GM10248 (cell line): Measurements from ENCODE around the gene UNC93A.

Experiments
- CTCF ChIA-PET: fragments of 300-600 bp; sonication (Branson Sonifier 250); formaldehyde crosslinking; extraction: SDS; loops from one replicate; lab custom pipeline; 2021; ENCODE audit warnings: antibody characterized with exemption; lab: Yijun Ruan, JAX
- POLR2A ChIA-PET: fragments of 350-650 bp; sonication (Branson Sonifier 250); formaldehyde crosslinking; extraction: SDS; loops from one replicate; lab custom pipeline; 2020; ENCODE audit warnings: antibody characterized with exemption; lab: Yijun Ruan, JAX
- DNase-seq: peaks from one replicate; pipeline ENCODE4 v3.0.0; 2012; ENCODE audit errors: extremely low spot score
- TF ChIP-seq, protein P1 (sequence below): IDR thresholded peaks from 2 replicates; pipeline ENCODE4 v1.5.1; 2012; ENCODE audit warnings: mild to moderate bottlenecking, low read depth; ENCODE audit errors: extremely low read depth, missing control alignments, control extremely low read depth

UNC93A gene

DNA sequence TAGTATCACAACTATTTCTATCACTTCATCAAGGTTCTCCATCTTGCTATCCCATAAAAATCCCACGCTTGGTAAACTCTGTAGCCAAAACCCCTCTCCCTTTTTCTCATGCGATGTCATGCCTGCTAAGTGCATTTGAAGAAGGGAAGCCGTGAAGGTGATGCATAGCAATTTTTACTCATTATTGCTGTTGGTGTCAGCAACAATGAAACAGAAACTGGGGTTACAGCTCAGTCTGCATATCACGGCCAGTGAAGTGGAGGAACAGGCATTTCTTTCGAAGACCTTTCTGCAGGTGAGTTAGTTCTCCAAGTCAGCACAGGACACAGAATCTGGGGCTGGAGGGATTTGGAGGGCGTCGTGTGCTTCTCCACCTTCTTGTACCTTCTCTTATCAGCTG is 5.8 kb downstream of the UNC93A start:
- ChIA-PET POLR2A (no interaction called here), CTCF (interaction anchor here (1.4 kb wide), 1 partner anchor 11 kb away, joined by 4 read pairs; no protein-coding TSS in a partner anchor)
- TF ChIP-seq, protein P1, sequence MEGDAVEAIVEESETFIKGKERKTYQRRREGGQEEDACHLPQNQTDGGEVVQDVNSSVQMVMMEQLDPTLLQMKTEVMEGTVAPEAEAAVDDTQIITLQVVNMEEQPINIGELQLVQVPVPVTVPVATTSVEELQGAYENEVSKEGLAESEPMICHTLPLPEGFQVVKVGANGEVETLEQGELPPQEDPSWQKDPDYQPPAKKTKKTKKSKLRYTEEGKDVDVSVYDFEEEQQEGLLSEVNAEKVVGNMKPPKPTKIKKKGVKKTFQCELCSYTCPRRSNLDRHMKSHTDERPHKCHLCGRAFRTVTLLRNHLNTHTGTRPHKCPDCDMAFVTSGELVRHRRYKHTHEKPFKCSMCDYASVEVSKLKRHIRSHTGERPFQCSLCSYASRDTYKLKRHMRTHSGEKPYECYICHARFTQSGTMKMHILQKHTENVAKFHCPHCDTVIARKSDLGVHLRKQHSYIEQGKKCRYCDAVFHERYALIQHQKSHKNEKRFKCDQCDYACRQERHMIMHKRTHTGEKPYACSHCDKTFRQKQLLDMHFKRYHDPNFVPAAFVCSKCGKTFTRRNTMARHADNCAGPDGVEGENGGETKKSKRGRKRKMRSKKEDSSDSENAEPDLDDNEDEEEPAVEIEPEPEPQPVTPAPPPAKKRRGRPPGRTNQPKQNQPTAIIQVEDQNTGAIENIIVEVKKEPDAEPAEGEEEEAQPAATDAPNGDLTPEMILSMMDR, result no peak
- DNase-seq, result no peak

DNA sequence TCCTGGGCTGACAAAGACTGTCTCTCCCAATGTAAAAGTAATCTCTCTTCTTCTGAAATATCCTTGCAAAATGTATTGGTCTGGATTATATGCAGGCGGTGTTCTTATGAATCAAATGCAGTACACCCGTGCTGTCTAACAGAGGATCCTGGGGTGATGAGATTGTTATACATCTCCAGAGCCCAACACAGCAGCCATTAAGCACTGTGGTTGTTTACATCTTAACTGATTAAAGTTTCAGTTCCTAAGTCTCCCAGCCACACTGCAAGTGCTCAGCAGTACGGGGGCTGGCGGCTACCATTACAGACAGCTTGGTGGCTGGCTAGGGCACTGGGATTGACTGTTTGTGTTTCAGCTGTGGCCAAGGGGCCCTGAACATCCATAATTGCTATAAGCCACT is 7.0 kb downstream of the UNC93A start:
- DNase-seq, result no peak
- CTCF ChIA-PET, result no interaction called here
- POLR2A ChIA-PET, result no interaction called here
- TF ChIP-seq, protein P1, result no peak

DNA sequence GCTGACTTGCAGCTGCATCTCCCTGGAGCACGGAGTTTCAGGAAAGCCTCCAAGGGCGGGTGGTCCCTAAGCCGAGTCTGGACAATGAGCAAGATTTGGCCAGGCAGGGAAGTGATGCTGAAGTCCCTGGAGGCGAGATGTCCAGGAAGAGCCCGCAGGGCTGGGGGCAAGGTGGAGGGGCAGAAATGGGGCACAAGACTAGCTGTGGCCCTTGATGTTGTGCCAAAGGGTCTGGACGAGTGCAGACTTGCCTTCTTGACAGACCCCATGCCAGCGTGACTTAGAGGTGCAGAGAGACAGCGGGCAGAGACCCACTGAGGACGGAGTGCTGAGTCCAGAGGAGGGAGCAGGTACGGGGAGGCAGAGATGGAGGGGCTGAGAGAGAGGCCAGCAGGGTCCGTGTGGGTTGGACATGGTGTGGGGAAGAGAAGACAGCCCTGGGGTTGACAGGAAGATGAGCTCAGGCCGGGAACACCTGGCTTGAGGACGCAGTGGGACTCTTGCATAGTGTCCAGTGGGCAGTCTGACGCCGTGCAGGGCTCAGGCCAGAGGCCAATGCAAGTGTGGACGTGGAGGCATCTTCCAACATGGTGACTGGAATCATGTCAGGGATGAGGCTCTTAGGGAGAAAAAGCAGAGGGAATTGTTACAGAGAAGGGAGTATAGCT is 8.7 kb downstream of the UNC93A start:
- DNase-seq, result no peak
- CTCF ChIA-PET, result interaction anchor here (0.9 to 1.2 kb wide), 3 partner anchors 10 to 51 kb away, joined by 3 read pairs; no protein-coding TSS in a partner anchor
- POLR2A ChIA-PET, result no interaction called here
- TF ChIP-seq, protein P1, result no peak

DNA sequence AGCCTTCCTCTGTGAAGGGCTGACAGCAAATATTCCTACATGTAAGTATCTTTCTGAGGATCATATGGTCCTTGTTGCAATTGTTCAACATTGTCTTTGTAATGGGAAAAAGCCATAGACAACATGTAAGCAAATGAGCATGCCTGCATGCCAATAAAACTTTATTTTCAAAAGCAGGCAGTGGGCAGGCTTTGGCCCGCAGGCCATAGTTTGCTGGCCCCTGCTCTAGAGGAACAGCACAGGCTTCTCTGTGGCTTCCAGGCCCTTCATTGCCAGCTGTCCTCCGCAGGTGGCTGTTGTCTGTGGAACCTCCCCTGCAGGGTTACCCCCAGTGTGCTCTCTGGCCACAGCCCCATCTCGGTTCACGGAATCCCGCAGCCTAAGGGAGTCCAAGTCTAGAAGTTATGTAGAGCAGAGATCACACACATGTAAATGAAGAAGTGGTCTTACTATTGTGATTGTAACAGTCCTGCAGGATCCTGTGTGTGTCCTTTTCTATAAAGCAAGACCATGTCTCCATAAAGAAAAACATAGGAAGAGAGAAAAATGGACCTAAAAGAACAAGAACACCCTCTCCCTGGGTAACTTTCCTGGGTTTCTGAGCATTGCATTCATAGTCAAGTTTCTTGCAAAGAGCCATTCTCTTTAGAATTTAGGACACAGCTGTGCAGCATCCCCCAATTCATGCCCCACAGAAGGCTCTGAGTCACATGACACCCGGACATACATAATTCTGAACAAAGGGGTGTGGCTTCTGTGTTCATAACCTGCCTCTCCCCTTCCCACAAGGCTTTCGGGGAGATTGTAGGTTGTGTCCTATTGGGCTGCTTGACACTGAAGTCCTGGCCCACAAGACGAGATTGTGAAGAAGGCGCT is 10.0 kb downstream of the UNC93A start:
- CTCF ChIA-PET, result interaction anchor here (1.0 kb wide), 1 partner anchor 43 kb away, joined by 3 read pairs; no protein-coding TSS in a partner anchor

DNA sequence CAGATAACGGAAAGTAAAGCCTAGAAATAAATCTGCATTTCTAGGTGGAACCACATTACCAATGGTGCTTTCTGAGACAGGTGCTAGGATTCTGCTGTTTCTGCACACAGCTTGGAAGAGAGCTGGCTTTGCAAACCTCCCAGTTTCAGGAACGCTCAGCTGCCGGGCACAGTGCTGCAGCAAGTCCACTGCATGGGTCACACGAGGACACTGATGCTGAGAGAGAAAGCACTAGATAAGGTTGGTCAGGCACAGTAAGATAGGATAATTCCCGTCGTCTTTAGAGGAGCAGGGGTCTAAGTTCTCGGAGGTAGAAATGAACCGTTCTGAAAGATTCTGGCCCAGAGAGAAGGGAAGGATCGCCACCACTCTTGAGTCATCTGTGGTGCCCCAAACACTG is 11.0 kb downstream of the UNC93A start:
- POLR2A ChIA-PET, result no interaction called here
- DNase-seq, result no peak
- CTCF ChIA-PET, result no interaction called here

More for the DNA sequence above, 10.0 kb downstream of the UNC93A start:
- peak; percentile 13 for DNase-seq
- POLR2A ChIA-PET, result no interaction called here
- TF ChIP-seq, protein P1, result no peak

DNA sequence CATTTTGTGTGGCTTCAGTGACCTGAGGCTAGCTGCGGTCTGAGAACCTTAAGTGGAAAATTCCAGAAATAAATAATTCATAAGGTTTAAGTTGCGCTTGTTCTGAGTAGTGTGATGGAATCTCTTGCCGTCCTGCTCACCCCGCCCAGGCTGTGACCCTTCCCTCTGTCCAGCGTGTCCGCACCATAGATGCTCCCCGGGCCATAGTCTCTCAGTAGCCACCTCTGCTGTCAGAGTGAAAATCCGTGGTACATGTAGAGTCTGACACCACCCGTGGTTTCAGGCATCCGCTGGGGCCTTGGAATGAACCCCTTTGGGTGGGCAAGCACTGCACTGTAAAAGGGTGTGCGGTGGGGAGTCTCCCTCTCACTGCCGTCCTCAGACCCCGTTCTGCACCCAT is 11.7 kb downstream of the UNC93A start:
- TF ChIP-seq, protein P1, result no peak
- CTCF ChIA-PET, result no interaction called here
- no peak for DNase-seq
- POLR2A ChIA-PET, result no interaction called here

More for the DNA sequence above, 11.0 kb downstream of the UNC93A start:
- TF ChIP-seq, protein P1, result no peak
